GOT3 (cell line): ENCODE measurements around the gene RHOBTB1.
"Not testable (repeated sequence)": the region's sequence is repeated elsewhere in the genome, so short reads cannot be mapped to it uniquely, and the experiment has no call there.

Experiments used
- DNase-seq: peaks from one replicate; lab custom pipeline; 2025; ENCODE audit warnings: mixed read lengths; lab: John Stamatoyannopoulos, UW

RHOBTB1 gene, protein sequence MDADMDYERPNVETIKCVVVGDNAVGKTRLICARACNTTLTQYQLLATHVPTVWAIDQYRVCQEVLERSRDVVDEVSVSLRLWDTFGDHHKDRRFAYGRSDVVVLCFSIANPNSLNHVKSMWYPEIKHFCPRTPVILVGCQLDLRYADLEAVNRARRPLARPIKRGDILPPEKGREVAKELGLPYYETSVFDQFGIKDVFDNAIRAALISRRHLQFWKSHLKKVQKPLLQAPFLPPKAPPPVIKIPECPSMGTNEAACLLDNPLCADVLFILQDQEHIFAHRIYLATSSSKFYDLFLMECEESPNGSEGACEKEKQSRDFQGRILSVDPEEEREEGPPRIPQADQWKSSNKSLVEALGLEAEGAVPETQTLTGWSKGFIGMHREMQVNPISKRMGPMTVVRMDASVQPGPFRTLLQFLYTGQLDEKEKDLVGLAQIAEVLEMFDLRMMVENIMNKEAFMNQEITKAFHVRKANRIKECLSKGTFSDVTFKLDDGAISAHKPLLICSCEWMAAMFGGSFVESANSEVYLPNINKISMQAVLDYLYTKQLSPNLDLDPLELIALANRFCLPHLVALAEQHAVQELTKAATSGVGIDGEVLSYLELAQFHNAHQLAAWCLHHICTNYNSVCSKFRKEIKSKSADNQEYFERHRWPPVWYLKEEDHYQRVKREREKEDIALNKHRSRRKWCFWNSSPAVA

DNA sequence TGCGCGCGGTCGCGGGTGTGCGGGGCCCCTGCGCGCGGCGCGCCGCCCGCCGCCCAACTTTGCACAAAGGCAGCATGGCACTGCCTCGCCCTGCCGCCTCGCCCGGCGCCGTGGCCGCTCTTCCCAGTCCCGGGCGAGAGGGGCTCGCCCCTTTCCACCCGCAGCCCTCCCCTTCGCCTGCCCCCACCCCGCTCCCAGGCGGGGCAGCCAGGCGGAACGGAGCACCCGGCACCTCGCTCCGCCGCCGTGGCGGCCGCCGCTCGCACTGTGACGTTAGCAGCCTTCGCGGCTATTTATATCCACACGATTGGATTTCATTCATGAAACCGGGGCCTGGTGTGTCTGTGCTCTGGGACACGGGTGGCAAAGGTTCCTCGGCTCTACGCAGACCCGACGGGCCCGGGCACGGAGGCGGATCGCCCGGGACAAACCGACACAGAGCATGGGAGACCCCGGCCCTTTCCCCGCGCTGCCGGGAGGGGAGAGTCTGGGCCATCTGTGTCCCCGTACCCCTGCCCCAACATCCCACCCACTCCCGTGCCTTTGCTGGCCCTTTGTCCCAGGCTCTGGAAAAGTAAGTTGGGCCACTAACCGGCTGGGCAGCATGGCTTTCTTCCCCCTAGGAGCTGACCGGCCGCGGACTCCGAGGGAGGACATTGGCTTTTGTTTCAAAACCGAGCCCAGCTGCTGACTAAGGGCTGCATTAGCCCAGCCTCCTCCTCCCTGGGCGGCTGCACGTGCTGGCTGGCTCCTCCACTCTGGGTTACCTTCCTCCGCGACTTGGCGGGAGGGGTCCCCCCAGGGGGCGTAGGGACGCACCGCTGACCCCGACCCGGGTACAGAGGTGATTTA lies at the start of gene RHOBTB1:
Gene RHOBTB1, minus strand, starts transcription at position 128 of the 852 bp plus-strand sequence. CDS start 32,643 bp downstream, outside the sequence.
- DNase-seq: peak; percentile 6

DNA sequence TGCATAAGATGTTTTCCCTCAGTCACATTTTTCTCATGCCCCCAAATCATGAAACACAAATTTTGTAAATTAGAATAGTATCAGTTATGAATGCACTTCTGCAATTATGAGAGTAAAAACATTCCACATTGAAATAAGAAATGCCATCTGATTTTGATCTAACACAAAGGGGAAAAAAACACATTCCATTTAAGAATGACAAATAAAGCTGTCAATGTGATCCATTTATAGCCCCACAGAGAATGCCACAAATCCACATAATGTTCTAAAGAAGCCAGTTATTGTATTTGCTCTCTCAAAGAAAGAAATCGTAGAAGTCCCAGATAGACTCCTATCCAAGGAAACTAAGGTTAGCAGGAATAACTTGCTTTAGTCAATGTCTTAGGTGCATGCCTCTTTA lies 48.7 kb upstream of the RHOBTB1 start:
- no peak for DNase-seq

DNA sequence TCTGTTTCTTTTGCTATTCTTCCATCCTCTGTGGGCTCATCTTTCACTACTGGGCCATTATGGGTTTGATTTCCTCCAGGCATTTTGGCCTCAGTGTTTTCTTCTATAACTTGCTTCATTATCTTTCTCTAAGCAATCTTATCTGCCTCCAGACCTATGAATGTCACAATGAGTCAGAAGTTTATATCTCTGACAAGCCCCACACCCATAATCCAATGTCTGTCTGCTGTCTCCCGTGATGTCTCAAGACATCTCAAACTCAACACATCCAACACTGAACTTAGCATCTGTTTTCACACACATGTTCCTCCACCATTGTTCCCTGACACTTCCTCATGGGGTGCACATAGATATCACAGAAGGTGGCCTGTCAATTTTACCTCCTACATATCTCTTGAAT lies 46.7 kb upstream of the RHOBTB1 start:
- DNase-seq: no peak

DNA sequence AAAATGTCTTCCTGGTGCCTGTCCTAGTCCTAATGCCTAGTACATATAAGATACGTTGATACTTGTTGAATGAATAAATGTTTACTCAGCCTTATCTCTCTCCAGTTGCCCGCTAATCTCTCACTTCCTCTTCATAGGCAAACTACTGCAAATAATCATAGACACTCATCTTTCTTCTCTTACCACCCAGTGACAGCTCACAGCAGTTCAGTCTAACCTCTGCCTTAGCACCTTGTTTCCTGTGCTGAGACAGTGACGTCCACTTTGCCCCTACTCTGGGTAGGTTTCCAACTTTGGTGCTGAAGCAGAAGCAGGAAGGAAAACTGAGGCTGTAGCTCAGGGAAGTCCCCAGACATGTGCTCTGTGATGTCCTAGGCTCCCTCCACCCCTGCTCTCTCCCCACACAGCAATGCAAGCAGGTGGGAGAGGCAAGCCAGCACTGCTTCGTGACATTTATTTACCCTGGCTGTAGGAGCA lies 45.5 kb upstream of the RHOBTB1 start:
- no peak for DNase-seq

DNA sequence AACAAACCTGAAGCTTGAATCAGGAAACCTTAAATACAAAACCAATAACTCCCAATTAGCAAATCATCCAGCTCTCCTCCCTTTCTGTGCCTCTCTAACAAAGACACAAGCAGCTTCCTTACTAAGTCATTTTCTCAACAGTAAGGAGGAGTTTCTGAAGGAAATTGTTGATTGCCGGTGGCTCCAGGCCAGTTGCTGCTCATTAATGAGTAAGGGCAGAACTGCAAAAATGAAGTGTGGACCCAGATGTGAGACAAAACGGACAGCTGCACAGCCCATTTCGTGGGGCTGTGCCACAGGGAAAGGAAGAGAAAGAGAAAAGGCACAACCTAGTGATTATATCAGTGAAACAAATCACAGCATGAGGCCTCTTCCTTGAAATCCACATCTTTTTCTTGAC lies 42.8 kb upstream of the RHOBTB1 start:
- no peak for DNase-seq

DNA sequence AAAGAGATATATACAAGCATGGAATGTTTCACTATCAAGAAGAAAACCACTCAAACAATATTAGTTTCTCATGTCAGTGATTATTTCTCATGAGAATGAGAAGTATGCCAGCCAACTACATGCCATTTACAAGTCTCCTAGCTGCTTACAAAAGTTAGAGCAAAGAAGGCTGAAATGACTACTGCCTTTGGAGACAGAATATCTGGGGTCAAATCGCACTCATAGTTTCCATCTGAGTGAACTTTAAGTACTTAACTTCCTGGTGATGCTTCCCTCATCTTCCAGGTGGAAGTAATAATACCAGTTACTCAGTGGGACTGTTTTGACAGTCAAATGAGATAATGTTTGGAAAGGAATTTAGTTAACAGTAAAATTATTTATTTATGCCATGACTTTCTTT lies 42.0 kb upstream of the RHOBTB1 start:
- no peak for DNase-seq

DNA sequence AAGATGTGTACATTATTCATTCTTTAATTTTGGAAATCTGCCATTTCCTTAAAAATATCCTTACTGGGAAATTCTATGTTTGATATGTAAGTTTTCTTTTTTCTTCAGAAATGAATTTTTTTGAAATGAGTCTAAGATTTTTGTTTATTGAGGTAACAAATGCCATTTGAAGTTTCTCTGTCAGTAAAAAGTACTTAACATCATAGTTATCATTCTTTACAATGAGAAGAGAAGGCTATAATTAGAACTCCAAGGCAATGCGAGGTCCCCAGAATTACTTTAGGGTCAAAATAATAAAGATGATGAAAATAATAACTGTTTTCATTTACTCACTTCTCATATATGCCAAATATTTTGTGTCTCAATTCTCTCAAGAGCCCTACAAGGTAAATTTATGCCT lies 37.0 kb upstream of the RHOBTB1 start:
- DNase-seq: no peak

DNA sequence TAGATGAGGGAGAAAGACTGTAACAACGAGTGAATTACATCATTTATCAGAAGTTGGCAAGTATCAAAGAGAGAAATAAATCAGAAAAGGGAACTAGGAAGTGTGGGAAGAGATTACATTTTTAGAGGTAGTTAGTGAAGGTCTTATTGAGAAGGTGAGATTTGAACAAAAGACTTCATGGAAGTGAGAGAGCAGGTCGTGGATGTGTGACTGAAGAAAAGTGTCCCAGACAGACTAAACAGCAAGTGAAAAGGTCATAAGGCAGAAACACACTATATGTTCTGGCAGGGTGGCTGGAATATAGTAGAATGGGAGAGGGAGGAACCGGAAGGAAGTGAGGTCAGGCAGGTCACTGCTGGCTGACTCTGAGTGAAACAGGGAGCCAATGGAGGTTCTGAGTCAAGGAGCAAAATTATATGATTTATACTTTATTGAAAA lies 35.7 kb upstream of the RHOBTB1 start:
- DNase-seq: no peak

DNA sequence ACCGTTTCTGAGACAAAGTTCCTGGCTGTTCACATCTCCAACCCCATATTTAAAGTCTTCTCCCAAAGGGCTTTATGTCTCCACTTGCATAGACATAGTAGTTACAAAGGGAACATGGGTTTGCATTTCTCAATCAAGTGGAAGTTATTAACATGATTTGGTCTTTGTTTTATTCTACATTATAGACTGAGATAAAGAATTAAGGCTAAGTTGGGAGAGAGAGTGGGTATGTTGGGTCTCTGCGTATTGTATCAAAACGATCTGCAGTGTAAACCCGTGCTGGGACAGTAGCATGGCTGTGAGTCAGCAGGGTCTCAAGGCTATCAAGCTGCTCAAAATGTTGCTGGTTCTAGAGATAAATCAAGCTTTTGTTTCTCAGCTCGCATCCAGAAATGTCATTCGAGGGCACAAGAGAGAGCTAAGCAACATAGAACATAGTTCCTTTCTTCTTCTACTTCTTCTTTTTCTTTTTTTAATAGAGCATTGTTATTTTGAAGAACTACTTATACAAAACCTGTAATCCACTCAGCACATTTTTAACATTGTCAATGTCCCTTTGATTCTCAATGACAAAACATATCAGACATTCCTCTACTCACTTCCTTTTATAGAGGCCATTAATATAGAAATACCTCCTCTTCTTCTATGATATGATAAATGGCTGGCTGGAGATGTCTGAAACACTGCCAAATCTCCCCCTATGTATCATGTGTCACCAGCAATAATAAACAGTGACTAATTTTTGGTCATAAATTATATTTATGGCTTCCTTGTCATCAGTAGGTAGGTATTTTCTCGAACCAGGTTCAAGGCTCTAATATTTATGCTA lies 34.5 kb upstream of the RHOBTB1 start:
- no peak for DNase-seq

DNA sequence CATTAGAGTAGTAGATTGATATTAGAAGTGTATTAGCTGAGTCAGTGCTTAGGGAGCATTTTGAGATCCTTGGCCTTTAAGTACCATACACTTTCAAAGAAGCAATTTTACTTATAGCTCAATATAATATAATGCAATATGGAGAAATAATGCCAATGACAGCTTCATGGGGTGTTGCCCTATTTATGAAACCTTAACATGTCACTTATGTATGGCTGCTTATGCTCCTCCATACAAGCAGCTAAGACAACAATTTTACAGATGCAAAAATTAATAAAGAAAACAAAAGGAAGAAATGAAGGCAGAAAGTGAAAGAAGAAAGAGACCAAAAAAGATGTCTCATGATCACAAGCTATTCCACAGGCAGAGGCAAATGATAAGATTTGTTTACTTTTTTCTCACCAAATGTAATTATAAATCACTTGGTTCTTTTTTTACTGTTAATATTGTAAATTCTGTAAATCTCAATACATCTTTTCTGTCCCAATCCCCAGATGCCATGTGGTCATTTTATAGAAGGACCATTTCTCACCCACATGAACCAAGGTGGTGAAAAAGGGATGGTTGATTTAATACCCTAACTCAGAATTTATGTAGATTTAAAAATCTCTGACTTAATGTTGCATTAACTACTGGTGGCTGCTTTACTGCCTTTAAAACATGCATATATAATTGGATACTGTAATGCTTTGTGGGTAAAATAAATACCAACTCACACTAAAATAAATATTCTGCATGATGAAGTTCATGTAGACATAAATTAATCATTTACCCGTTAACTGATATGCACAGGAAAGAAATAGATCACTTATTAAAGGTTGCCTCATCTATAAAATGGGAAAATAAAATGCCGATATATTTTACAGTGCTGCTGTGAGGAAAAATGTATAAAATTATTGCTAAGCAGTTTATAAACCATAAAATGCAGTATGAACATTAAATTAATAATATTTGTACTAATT lies 33.5 kb upstream of the RHOBTB1 start:
- no peak for DNase-seq

DNA sequence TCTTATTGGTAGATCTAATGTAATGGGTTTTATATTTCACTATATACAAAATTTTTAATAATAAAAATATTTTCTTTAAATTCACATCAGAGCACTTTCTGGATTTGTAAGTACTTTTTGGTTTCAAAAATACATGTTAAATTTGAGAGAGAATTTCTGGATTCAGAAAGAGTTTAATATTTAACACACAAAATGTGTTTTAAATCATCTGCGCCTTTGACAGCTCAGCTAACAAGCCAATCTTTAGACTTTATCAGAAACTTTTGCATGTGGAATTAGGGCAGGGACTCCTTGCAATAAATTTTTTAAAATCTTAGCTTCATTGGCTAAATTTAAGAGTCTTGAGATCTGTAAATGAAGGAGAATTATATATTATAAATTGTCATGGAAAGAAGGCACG lies 32.7 kb upstream of the RHOBTB1 start:
- DNase-seq: no peak

DNA sequence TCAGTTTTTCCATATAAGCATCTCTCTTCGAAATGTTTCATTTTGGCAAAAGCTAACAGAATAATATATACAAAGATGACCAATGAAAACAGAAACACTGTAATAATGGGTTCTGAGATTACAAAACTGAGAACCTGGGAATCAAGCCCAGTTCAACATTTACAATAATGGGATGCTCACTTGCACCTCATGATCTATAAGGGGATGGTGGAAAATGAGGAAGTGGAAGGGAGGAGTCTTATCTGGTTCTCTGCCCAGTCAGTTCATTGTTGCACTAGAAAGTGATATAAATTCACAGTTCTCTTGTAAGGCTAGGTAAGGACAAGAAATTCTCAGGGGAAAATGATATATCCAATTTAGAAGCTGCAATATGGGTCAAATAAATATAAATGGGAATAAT lies 31.7 kb upstream of the RHOBTB1 start:
- DNase-seq: no peak

DNA sequence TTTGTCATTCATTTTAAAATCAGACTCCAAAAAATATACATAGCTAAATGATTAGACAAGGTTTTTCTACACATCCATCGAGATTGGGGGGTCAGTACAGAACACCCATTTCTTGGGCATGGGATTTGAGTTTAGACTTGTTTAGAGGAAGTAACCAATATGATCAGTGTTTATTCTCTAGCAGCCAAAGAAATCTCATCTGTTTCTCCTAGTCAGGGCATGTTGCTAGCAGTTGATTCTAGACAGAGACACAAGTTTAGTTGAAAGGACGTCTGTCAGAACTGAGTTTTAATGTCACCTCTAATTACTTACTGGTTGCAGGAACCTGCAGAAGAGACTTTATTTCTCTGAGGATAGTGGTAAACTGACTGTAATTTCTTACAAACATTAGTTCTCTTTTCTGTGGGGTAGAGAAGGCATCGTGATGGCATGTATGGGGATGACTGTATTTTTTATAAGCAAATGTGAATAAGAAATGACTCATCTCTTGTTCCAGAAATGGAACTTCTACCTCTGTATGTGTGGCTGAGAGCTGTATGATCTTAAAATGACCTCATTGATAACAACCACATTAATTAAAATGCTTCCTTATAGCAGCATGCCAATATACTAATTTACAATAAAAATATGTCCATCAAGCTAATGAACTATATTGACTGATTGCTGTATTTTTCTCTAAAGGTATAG lies 30.6 kb upstream of the RHOBTB1 start:
- DNase-seq: no peak

DNA sequence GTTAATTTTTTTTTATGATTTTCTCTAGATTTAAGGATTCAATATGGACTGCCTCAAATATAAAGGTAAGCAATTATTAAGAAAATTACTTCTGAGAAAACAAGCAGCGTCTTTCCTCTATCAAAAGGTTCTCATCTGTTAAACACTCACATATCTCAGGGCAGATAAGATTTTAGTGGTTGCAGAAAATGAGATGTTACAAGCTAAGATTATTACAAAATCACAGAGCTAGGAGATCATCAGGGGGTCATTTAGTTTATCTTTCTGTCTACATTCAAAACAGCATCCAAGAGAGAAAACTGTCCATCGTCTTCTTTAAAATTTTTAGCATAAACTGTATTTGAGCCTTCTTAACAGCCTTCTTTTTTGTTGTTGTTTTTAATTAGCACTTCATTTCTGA lies 29.1 kb upstream of the RHOBTB1 start:
- no peak for DNase-seq

DNA sequence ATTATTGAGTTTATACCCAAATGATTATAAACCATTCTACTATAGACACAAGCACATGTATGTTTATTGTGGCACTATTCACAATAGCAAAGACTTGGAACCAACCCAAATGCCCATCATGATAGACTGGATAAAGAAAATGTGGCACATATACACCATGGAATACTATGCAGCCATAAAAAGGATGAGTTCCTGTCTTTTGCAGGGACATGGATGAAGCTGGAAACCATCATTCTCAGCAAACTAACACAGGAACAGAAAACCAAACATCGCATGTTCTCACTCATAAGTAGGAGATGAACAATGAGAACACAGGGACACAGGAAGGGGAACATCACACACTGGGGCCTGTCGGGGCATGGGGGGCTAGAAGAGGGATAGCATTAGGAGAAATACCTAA lies 28.2 kb upstream of the RHOBTB1 start:
- DNase-seq: not testable (repeated sequence)

DNA sequence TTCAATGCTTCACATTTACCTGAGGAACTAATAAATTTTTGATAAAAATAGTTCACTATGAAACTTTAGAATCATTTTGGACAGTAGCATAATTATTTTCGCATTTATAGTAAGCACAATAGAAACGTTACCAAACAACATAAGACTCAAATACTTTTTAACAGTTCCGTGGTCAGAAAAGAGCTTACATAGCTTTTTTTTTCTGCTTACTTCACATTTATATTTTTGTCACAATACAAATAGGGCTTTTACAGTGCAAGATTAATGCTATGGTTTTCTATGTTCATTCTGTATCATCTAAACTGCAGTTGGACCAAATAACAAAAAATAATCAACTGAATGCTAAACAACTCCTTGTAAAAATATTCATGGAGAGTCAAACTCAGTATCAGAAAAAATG lies 26.5 kb upstream of the RHOBTB1 start:
- DNase-seq: no peak

DNA sequence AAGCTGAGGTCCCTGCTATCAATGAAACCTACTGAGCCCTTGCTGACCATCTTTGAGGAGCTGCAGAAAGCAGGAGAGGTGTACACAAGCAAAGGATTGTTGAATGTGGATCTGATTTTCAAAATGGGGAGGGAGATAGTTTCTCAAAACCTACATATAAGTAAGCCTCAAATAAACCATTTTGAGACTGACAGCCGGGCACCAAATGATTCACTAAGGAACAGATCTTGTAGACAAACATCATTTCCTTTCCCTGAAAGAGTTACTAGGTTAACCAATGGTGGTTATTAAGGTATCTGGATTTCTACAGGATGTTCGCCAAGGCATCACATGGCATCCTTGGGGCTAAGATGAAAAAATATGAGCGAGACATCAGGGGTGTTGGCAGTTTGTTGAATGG lies 24.5 kb upstream of the RHOBTB1 start:
- DNase-seq: no peak

DNA sequence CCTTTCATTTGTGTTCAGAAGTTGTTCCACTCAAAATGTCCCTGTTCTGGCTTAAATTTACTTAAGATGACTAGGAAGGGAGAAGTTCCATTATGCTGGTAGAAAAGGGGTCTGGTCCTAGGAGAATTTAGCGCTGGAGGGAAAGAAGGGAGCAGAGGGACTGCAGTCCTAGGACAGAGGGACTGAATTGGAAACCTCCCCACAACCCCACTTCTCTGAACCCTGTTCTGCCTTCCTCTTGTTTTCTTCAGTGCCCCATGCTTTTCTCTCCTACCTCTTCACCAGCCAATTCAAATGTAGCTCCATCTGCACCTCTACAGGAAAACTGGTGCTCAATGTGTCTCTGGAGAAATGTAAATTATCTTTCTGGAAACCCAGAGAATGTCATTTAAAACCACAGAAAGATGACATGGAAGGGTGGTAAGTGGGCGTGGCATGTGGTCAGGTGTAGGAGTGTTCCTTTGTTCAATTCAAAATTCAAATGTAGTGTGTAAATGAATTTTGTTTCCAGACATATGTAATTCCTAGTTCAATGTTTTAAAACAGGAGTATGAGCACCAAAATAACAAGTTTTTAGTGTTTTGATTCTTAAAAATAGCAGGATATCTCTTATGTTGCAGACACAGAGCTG lies 24.0 kb upstream of the RHOBTB1 start:
- no peak for DNase-seq

DNA sequence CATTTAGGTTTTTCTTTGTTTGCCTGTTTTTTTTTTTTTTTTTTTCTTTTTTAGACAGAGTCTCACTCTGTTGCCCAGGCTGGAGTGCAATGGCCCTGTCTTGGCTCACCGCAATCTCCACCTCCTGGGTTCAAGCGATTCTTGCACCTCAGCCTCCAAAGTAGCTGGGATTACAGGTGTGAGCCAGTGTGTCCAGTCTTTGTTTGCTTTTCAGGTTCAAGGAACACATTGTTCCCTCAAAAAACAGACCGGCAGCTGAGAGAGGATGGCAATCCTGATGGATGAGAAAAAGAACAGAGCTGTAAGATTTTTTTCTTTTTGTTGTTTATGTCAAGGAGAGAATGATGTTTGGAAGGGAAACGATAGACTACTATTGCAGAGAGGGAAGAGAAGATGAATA lies 23.3 kb upstream of the RHOBTB1 start:
- DNase-seq: no peak
